ENCODE data around the gene ANKS3.

DNA sequence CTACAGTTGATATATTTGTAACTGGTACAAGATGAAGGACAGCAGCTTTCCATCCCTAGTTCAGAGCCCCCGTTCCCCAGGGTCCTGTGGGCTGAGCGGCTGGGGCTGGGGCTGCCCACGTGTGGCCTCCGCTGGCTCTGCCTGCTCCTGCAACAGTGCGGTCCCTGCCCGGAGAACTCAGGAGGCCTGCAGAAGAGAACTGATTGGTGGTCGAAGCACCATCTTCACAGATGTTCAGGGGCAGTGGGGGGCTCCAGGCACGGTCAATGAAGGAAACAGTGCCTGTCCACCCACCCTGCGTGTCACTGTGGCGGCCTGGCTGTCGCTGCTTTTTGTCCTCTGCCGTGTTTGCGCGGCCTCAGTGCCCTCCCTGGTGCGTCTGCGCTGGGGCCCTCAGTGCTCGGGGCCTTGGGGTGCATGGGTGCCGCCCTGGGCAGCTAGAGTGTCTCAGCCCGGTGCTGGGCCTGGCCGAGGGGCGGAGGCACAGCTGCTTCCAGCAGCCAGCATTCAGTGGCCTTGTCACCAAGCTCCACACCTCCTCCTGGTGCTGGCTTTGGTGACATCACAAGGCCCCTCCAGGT, 44.9 kb downstream of the ANKS3 start:
- TF ChIP-seq CTCF (IDR thresholded peaks at IDR 0.05) (no peak), POLR2AphosphoS5 (IDR thresholded peaks at IDR 0.05; ENCODE audit: low read depth, low read length) (no peak), REST (IDR thresholded peaks at IDR 0.05; ENCODE audit: insufficient read depth in 1 of 2, low read depth in 2 of 2, low read length in 1 of 2) (no peak), SIN3A (IDR thresholded peaks at IDR 0.05; ENCODE audit: borderline replicate concordance, insufficient read depth, low read depth, low read length) (no peak)

Data from Panc1 (cell line).